GM19025 (cell line): ENCODE measurements around the gene DAB2.
"Not testable (repeated sequence)": the region's sequence is repeated elsewhere in the genome, so short reads cannot be mapped to it uniquely, and the experiment has no call there.

Experiments used
- ATAC-seq: cut with Tn5 transposase; IDR thresholded peaks from one replicate; pipeline ENCODE4 v1.9.1; 2021; ENCODE audit warnings: mild to moderate bottlenecking, low read depth, moderate library complexity; ENCODE audit not compliant: unreplicated experiment

The DAB2 gene

GRCh38 chr5:39353717-39354399, 70.9 kb downstream of the DAB2 start:
- no peak for ATAC-seq

DNA sequence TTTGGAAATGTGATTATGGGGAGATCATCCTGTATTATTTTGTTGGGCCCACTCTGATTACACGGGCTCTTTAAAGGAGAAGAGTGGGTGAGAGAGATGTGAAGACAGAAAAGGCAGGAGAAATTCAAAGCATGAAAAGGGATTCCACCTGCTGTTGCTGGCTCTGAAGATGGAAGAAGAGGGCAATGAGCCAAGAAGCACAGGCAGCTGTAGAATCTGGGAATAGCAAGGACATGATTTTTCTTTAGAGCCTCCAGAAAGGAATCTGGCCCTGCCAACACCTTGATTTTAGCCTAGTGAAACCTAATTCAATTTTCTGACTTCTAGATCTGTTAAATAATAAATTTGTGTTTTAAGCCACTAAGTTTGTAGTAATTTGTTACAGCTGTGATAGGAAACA, 71.8 kb downstream of the DAB2 start:
- no peak for ATAC-seq

GRCh38 chr5:39352170-39352569, 72.6 kb downstream of the DAB2 start:
- ATAC-seq: no peak

DNA sequence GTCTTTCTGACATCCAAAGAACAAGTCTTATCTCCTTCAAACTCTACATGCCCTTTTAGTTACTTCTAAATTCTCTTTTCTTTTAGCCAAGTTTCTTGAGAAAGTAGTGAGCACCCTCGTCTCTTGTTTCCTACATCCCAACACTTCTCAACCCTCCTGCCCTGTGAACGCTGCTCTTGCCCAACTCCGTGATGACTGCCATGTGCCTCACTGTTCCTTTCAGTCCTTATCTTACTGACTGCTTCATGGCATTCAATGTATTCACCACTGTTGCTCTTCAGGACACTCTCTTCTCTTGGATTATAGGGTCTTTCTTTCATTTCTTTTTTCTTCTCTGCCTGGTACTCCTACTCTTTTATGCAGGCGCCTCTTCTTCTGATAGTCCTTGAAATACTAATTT, 75.3 kb downstream of the DAB2 start:
- ATAC-seq: no peak

DNA sequence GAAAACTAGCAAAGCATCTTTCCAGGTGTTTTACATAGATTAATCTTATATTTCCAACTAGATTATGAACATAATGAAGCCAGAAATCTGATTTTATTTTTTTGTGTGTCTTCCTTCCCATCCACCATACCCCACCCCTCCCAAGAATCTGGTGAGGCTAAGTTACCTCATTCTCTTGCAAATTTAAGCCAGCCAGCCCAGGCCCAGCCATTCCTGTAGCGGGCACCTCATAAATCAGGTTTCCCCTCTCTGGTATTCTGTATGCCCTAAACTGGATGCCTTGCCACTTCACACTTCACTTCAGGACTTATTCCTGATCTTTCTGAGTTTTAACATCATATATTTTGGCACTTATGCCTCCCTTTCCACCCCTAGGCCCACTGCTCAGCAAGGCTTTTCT, 82.3 kb downstream of the DAB2 start:
- ATAC-seq: no peak

DNA sequence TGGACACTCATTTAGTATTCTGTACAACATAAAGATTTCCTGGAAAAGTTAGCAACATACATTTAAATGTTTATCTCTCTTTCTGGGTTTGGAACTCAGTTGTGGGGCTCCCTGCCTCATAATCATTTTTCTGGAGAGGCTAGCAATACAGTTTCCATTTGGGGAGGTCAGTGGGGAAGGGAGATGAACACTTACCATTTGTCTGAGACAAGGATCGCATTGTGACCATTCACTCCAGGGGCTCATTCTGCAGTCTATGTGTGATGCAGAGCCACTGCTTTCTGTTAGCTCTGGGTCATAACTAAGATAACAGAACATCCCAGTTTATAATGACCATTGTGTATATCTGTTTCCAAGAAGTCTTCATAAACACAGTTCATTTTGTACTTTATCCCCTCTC, 82.9 kb downstream of the DAB2 start:
- no peak for ATAC-seq

DNA sequence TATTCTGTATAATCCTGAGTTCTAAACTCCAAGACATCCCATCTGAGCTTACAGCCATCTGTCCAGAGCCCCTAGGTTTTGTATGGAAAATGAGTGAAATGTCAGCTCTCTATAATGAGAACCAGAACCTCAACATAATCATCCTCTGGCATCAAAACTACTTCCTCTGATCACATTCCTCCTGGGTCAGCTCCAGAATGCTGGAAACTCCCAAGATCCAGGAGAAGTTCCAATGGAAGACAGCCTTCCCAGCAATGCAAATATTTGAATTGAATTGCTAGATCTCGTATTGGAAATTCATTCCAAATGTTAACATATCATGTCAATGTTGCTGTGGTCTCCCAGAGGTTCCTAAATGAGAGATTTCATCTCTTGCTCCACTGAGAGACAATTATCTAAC, 84.3 kb downstream of the DAB2 start:
- ATAC-seq: no peak

DNA sequence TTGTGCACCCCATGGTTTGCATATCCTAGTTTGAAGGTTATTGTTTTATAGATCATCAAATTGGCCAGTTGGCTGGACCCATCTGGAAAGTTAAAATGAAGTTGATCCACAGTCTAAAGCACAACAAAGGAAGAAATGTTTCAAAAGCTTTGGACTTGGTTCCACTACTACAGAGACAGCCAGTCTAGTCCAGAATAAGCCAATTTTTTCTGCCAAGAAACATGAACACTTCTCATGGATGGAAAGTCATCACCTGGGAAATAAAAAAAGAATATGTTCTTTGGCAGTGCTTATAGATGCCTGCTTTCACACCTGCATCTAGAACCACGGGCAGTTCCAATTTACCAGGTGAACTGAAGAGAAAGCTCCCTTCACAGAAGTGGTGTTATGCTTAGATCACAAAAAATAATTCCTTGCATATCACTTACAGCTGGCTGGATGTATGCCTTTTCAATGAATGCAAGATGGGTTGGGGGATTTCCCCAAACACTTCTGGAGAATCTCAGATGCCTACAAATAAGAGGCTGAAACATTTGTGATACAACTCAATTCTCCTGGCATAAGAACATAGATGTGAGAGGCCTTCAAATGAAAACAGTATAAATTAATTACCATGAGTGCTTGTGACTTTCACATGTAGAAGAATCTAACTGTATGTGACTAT, 87.4 kb downstream of the DAB2 start:
- no peak for ATAC-seq

GRCh38 chr5:39334296-39334695, 90.5 kb downstream of the DAB2 start:
- not testable (repeated sequence) for ATAC-seq

DNA sequence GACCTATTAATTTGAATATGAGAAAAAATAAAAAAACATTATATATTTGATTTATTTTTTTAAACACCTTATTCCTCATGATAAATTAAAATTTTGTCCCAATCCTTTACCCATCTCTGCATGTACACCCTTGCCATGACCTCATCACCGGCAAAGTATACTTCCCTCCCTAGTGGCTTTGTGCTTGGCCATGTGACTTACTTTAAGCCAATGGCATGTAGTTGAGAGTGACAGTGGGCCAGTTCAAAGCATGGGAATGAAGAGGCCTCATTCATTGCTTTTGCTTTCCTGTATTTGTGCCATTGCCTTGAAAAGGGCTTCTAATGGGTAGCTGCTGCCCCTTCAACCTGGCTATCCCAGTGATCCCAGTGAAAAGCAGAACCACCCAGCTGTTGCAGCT, 91.7 kb downstream of the DAB2 start:
- ATAC-seq: no peak

DNA sequence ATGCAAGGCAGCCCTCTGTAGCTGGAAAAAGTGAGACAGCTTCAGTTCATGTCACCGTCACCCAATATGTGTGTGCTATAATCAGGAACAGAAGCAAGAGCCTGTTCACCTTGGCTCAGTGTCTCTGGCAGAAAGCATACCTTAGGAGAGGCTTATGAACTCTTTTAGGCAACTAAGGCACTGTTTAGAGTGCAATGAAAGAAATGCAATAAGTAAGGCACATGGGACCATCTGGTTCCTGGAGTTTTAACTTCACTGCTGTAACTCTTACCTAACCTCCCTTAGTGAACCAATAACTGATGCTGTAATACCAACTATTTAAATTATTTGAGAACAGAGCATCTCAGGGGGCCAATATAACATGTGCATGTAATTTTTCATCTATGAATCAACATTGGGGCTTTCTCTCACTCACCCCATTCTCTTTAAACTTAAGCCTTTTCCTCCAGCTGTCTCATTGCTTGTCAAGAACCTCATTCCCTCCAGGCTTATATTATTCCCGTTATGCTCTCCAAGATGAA, 92.9 kb downstream of the DAB2 start:
- no peak for ATAC-seq

DNA sequence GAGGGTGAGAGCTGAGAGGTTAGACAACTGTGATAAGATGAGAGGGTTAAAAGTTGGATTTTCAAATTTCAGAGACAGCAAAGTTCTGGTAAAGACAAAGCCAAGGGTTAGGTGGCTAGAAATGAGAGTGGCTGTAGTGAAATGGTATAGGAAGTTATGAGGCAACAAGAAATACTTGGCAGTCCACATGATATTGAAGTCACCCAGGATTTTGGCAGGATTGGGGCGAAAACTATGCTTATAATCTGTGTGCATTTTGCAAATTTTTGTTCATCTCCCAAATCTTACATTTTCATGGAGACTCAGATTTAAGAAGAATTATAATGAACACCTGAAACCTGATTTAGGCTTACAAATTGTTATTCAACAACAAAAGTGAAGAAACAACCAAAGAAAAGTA, 96.0 kb downstream of the DAB2 start:
- no peak for ATAC-seq

DNA sequence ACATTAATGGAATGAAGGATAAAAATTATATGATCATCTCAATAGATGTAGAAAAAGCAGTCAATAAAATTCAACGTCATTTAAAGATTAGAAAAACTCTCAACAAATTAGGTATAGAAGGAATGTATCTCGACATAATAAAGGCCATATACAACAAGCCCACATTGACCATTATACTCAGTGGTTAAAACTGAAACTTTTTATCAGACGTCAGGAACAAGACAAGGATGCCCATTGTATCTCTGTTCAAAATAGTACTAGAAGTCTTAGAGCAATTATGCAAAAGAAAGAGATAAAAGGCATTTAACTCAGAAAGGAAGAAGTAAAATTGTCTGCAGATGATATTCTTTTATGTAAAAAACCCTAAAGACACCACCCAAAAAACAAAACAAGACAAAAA, 101.2 kb downstream of the DAB2 start:
- no peak for ATAC-seq
